ENCODE results near the gene PCMT1. TPM values are rescaled to one million over a fixed set of nuclear protein-coding genes. Genes with fewer than 3 reads are reported as not detected.

PCMT1 gene
- total RNA-seq, result 152 and 165 TPM in 2 replicates

GRCh38 chr6:149749594-149750135 is at the start of gene PCMT1:
Gene PCMT1, plus strand, starts transcription at chr6:149749741. Its CDS starts 161 bp downstream, at chr6:149749902.

GRCh38 chr6:149717588-149718458 is 31.7 kb upstream of the PCMT1 start, which contains the start of gene LATS1:
Gene LATS1, minus strand, starts transcription at chr6:149718101. Its CDS starts 15,975 bp downstream, at chr6:149702126.

GRCh38 chr6:149746147-149746946 is 3.2 kb upstream of the PCMT1 start, which contains the start of gene NUP43:
Gene NUP43, minus strand, starts transcription at chr6:149746529. Its CDS starts 34 bp downstream, at chr6:149746495.

Other genes with a start within 250 kb of the PCMT1 start
- gene PPIL4, start 203.7 kb upstream of the PCMT1 start, total RNA-seq, result 14.1 and 15.7 TPM in 2 replicates
- gene GINM1, start 183.4 kb upstream of the PCMT1 start, total RNA-seq, result 42.6 and 44.2 TPM in 2 replicates
- 22.6 and 31.5 TPM in 2 replicates for gene KATNA1, start 101.0 kb upstream of the PCMT1 start, total RNA-seq
- gene LATS1, start 31.6 kb upstream of the PCMT1 start, total RNA-seq, result 11.5 and 14.4 TPM in 2 replicates
- gene NUP43, start 3.2 kb upstream of the PCMT1 start, total RNA-seq, result 18.2 and 32.4 TPM in 2 replicates
- 55.3 and 129 TPM in 2 replicates for gene LRP11, start 114.6 kb downstream of the PCMT1 start, total RNA-seq
- gene RAET1E, start 148.4 kb downstream of the PCMT1 start, total RNA-seq, result 1.7 and 6.5 TPM in 2 replicates
- 7.6 and 20.4 TPM in 2 replicates for gene RAET1G, start 173.4 kb downstream of the PCMT1 start, total RNA-seq
- gene ULBP2, start 192.3 kb downstream of the PCMT1 start, total RNA-seq, result 11.4 and 14.1 TPM in 2 replicates
- gene ULBP1, start 214.2 kb downstream of the PCMT1 start, total RNA-seq, result 1.3 and 2.8 TPM in 2 replicates

Data from hair follicular keratinocyte (primary cell).